Muscle layer of colon (tissue), 2 donors: ENCODE measurements around the gene LTV1.
"Not testable (repeated sequence)": the region's sequence is repeated elsewhere in the genome, so short reads cannot be mapped to it uniquely, and the experiment has no call there.

ENCODE experiments used
- H3K27ac ChIP-seq: one replicate; pipeline ENCODE4 v1.7.0; 2013; ENCODE audit warnings: low read depth, mild to moderate bottlenecking, low read length, moderate library complexity
- H3K27me3 ChIP-seq, 2 donors: one replicate each; pipeline ENCODE4 v1.7.0; 2013; ENCODE audit warnings: low read length in 2 of 2, mild to moderate bottlenecking in 2 of 2; ENCODE audit not compliant: insufficient read depth in 2 of 2, control insufficient read depth in 1 of 2
- H3K36me3 ChIP-seq: one replicate; pipeline ENCODE4 v1.7.0; 2013; ENCODE audit warnings: mild to moderate bottlenecking, low read length; ENCODE audit not compliant: insufficient read depth
- H3K4me1 ChIP-seq: one replicate; pipeline ENCODE4 v1.7.0; 2013; ENCODE audit warnings: mild to moderate bottlenecking, low read length; ENCODE audit not compliant: insufficient read depth
- H3K4me3 ChIP-seq, 2 donors: one replicate each; pipeline ENCODE4 v1.7.0; 2013; ENCODE audit warnings: low read length in 2 of 2, low read depth in 1 of 2, mild to moderate bottlenecking in 1 of 2, moderate library complexity in 1 of 2
- H3K9ac ChIP-seq: one replicate; pipeline ENCODE4 v1.7.0; 2013; ENCODE audit warnings: low read length
- H3K9me3 ChIP-seq: one replicate; pipeline ENCODE4 v1.7.0; 2013; ENCODE audit warnings: mild to moderate bottlenecking, low read length
- donor health status: abdominal sarcoma.
- donor health status: Adenocarcinoma of cecum.

LTV1 gene, protein sequence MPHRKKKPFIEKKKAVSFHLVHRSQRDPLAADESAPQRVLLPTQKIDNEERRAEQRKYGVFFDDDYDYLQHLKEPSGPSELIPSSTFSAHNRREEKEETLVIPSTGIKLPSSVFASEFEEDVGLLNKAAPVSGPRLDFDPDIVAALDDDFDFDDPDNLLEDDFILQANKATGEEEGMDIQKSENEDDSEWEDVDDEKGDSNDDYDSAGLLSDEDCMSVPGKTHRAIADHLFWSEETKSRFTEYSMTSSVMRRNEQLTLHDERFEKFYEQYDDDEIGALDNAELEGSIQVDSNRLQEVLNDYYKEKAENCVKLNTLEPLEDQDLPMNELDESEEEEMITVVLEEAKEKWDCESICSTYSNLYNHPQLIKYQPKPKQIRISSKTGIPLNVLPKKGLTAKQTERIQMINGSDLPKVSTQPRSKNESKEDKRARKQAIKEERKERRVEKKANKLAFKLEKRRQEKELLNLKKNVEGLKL

GRCh38 chr6:143842902-143843676, at the start of gene LTV1:
Gene LTV1 (plus strand): TSS chr6:143843338. CDS start chr6:143843478, 140 bp downstream.
- H3K27me3 ChIP-seq: no peaks in the 10 kb centered on the region
- H3K9ac ChIP-seq: peak within 1 kb of the TSS; percentile 99
- no peaks in the 10 kb centered on the region for H3K9me3 ChIP-seq
- peak within 1 kb of the TSS; percentile 94 to 97 for H3K4me3 ChIP-seq
- peaks cover 7% of the 10 kb centered on the region for H3K4me1 ChIP-seq
- peak within 1 kb of the TSS; percentile 97 for H3K27ac ChIP-seq
- H3K36me3 ChIP-seq: peaks cover 30% of the 10 kb centered on the region

GRCh38 chr6:143796551-143796950, 46.6 kb upstream of the LTV1 start:
- not testable (repeated sequence) for H3K4me1 ChIP-seq, H3K4me3 ChIP-seq, H3K27me3 ChIP-seq, H3K9me3 ChIP-seq, H3K27ac ChIP-seq, H3K9ac ChIP-seq, H3K36me3 ChIP-seq

GRCh38 chr6:143798487-143798886, 44.7 kb upstream of the LTV1 start:
- not testable (repeated sequence) for H3K27ac ChIP-seq, H3K9ac ChIP-seq, H3K36me3 ChIP-seq, H3K27me3 ChIP-seq, H3K4me3 ChIP-seq, H3K4me1 ChIP-seq, H3K9me3 ChIP-seq

DNA sequence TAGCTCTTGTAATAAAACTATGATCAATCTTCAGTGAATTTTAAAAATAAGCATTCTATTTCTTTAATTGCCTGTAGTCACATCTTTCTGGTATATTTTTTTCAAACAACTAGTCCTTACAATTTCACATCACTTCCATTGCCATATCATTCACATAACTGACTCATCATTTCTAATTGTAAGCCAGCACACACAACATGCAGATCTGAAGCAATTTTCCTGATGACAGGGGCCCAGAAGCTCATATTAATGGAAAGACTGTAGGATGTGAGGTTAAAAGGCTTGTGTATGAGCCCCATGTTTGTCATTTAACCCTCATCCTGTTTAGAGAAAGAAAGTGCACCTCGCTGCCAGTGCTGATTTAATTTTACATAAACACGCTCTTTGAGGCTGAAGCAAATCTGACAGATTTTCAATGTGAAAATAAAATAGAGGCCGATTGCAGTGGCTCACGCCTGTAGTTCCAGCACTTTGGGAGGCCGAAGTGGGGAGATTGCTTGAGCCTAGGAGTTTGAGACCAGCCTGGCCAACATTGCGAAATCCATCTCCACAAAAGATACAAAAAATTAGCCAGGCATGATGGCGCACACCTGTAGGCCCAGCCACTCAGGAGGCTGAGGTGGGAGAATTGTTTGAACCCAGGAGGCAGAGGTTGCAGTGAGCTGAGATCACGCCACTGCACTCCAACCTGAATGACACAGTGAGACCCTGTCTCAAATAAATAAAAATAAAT, 40.1 kb upstream of the LTV1 start:
- no peaks in the 10 kb centered on the region for H3K27me3 ChIP-seq
- H3K4me1 ChIP-seq: no peaks in the 10 kb centered on the region
- H3K4me3 ChIP-seq: no peak overlapping the region
- H3K27ac ChIP-seq: no peak overlapping the region
- H3K9me3 ChIP-seq: no peaks in the 10 kb centered on the region
- H3K9ac ChIP-seq: no peak overlapping the region
- no peaks in the 10 kb centered on the region for H3K36me3 ChIP-seq

DNA sequence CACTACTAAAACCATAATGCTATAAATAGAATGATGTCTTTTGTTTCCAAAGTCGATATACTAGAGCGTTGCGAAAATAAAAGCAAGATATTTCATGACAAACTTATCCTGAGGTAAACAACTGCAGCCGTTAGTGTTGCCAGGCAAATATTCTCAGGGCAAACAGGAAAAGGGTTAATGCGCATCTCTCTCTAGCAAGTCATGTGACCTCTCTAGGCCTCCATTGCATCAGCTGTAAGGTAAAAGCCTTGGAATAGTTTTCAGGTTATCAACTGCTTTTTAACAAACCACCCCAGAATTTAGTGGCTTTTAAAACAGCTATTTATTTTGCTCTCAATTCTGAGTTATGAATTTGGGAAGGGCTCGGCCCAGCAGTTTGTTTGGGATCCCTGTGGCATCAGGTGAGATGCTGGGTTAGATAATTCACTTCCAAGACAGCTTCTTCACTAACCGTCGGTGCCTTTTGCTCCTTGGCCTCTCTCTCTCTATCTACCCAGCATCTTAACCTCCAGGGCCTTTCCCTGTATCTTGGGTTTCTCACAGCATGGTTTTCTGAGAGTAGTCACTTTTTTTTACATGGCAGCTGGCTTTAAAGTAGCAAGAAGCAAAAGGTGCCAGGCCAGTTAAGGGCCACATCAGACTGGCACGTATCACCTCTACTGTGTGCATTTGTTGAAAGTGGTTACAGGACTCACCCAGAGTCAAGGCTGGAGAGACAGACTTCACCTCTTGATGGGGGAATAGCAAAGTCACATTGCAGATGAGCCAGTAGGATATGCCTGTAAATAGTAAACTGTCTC, 39.2 kb upstream of the LTV1 start:
- Histone ChIP-seq H3K9me3 (no peaks in the 10 kb centered on the region), H3K4me1 (no peaks in the 10 kb centered on the region), H3K9ac (no peak overlapping the region), H3K27me3 (no peaks in the 10 kb centered on the region), H3K4me3 (no peak overlapping the region), H3K36me3 (no peaks in the 10 kb centered on the region), H3K27ac (no peak overlapping the region)

GRCh38 chr6:143804835-143805239, 38.3 kb upstream of the LTV1 start:
- Histone ChIP-seq H3K4me1 (no peaks in the 10 kb centered on the region), H3K4me3 (no peak overlapping the region), H3K9me3 (no peaks in the 10 kb centered on the region), H3K27ac (no peak overlapping the region), H3K36me3 (no peaks in the 10 kb centered on the region), H3K27me3 (no peaks in the 10 kb centered on the region), H3K9ac (no peak overlapping the region)

- Histone ChIP-seq H3K4me1 (no peaks in the 10 kb centered on the region), H3K27ac (no peak overlapping the region), H3K36me3 (no peaks in the 10 kb centered on the region), H3K27me3 (no peaks in the 10 kb centered on the region), H3K4me3 (no peak overlapping the region), H3K9ac (no peak overlapping the region), H3K9me3 (no peaks in the 10 kb centered on the region)
Measured at GRCh38 chr6:143806282-143807102, 36.6 kb upstream of the LTV1 start.

DNA sequence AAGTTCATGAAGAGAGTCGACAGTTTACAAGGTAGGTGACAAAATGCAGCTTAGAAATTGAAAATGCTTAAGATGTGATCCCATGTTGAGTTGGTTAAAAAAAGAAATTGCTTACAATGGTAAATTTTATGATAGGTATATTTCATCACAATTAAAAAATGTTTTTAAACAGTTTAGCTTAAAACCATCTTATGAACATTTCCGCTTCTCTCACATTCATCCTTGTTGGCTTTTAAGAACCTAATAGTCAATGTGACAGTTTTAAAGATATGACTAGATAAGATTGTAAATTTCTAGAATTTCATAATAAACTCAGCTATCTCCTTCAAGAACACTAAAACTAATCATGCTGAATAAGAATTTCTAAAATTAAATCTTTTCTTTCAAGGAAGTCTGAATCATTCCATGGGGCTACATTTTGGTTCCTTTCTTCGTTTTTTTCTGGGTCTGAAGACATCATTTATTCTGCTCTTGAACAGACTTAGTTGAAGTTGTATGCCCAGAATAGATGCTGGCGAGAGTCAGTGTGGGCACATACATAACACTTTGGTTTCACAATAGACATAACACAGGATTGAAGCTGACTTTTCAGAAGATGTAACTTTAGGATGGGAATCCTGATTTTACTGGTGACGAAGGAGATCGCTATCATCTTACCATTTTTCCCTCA, 35.9 kb upstream of the LTV1 start:
- H3K4me1 ChIP-seq: no peaks in the 10 kb centered on the region
- no peaks in the 10 kb centered on the region for H3K36me3 ChIP-seq
- H3K9ac ChIP-seq: no peak overlapping the region
- H3K4me3 ChIP-seq: no peak overlapping the region
- no peak overlapping the region for H3K27ac ChIP-seq
- H3K27me3 ChIP-seq: no peaks in the 10 kb centered on the region
- no peaks in the 10 kb centered on the region for H3K9me3 ChIP-seq

GRCh38 chr6:143810745-143811144, 32.4 kb upstream of the LTV1 start:
- no peaks in the 10 kb centered on the region for H3K4me1 ChIP-seq
- no peaks in the 10 kb centered on the region for H3K9me3 ChIP-seq
- no peak overlapping the region for H3K4me3 ChIP-seq
- no peaks in the 10 kb centered on the region for H3K36me3 ChIP-seq
- H3K27ac ChIP-seq: no peak overlapping the region
- no peaks in the 10 kb centered on the region for H3K27me3 ChIP-seq
- no peak overlapping the region for H3K9ac ChIP-seq
